ENCODE measurements around the gene CAB39.

DNA sequence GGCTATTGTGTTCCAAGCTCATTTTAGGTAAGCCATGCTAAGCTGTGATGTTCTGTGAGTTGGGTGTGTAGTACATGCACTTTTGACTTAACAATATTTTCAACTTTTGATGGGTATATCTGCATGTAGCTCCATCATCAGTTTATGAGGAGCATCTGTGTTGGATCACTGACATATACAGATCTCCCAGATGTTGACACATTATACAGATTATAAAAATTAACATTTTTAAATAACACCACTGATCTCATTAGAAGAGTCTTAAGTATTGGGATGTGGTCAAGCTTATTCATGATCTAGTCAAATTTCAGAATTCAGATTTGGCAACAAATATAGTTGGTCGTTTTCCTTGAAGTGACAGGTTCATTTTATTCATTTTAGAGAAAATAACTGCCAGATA is 51.7 kb downstream of the CAB39 start:
- no peak for TF ChIP-seq EZH2 (IDR thresholded peaks at IDR 0.05; ENCODE audit: low read depth)
- TF ChIP-seq CTCF (conservative IDR thresholded peaks at IDR 0.05), result no peak

All from PC-9 (cell line).